Measurements from ENCODE around the gene ITIH4.

The ITIH4 gene

DNA sequence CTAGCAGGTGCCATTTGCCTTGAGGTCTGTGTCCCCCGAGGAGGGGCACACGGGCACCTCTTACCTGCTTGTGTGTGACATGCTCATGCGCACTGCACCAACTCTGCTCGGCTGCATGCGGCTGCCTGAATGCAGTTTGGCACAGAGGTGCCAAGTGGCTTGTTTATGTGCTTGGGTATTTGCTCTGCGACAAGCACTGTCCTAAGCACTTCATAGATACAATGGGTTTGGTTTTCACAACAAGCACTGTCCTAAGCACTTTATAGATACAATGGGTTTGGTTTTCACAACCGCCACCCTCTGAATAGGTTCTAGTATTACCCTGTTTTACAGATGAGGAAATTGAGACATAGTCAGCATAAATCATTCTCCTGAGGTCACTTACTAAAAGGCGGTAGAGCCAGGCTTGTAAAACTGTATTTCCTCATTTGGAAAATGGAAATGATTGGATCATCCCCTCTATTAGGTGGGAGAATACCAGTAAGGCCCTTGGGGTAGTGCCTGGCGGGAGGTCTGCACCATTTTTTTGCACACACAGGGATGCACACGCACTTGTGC, 487 bp downstream of the ITIH4 start:
- no peak for DNase-seq

DNA sequence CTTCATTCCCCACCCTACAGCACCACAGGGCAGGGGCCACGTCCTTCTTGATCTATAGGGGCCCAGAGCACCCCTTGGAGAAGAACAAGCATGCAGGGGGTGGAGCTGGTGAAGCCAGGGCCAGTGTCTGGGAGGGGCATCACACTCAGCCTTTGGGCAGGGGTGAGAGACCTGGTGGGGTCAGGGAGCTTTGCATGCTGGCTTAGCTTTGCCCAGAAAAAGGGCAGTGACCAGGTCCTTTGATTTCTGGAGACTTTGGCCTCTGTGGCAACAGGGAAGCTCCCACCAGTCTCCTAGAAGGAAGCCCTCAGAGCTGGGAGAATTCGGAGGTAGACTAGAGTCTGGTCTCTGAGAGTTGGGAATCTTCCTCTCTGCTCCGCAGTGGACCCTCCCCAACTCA, 990 bp downstream of the ITIH4 start:
- no peak for DNase-seq

DNA sequence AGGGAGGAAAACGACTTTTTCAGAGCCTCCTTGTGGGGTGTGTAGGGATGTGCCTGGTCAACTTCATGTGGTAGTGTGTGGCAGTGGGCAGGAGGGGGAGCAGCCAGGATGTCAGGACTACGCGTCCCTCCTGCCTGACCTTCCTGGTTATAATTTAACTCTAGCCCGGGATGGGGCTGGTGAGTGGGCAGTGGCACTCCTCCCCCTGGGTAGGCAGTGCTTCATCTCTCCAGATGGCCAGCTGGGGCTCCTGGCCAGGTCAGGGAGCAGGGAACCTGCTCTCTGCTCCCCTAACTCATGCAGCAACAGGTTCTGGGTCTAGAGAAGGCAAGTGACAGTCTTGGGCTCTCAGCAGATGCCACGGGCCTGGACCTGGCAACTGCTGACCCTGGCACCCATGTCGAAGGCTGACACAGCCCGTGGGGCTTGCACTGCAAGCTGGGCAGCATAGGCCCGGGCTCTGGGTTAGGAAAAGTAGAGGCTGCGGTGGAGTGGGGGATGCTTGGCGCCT, 2.6 kb downstream of the ITIH4 start:
- DNase-seq: no peak

DNA sequence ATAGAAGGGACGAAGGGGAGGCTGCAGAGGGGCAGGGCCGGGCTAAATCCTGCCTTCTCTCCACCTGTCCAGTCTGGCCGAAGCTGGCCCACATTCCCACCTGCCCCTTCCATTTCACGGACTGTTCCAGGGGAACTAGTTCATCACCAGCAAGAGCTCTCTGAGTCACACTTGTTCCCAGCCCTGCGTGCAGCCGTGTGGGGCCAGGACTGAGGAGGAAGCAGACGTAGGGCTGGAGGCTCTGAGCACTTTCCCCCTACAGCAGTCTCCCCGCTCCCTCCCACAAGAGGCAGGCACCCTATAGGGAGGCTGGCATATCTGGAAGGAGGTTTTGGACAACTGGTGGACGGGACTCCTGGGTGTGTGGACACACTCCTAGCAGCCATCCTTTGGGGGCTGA, 3.0 kb downstream of the ITIH4 start:
- DNase-seq: no peak

DNA sequence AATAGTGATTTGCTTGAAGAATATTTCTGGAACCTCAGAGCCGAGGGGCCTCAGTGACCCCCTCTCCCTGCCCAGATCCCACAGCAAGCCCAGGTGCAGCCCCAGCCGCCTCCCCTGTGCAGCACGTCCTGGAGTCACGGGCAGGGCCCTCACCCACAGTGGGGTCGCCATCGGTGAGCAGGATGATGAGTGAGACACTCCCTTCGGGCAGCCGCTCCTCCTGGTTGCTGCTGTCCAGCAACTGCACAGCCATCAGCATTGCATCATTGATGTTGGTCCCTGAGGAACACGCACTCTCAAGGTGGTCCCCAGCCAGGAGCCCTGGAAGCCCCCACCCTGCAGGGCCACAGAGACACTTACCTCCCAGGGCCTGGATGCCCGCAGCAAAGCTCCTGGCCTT, 6.4 kb downstream of the ITIH4 start:
- DNase-seq: no peak

DNA sequence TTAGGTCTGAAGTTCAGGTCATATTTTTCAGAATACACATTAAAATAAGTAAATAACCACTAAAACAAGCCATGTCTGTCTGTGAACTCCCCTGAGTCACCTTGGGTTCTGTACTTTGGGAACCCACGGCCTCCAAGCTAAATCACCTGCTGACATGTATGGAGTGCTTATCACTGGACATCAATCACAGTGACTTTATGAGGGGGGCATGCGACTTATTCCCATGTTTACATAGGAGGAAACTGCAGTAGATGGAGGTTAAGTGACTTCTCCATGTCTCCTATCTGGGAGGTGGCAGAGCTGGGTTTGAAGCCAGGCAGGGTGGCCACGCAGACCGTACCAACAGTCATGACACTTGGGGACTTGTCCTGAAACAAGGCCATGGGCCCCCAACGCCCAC, 8.1 kb downstream of the ITIH4 start:
- no peak for DNase-seq

DNA sequence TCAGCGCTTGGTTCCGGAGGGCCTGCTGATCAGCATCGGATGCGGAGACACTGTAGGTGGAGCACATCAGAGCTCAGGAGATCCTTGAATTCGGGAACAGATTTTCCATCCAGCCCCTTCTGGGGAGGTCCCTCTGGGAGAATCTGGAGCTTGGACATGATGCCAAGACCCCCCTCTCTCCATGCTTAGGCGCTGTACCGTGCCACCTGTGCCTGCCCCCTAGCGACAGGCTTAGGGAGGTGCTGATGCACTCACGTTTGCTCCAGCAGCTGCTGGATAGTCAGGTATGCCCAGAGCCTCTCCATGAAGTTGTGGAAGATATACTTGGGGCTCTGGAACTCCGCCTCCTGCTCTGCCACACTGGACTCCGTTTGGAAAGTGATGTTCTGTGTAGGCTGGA, 9.7 kb downstream of the ITIH4 start:
- DNase-seq: no peak

DNA sequence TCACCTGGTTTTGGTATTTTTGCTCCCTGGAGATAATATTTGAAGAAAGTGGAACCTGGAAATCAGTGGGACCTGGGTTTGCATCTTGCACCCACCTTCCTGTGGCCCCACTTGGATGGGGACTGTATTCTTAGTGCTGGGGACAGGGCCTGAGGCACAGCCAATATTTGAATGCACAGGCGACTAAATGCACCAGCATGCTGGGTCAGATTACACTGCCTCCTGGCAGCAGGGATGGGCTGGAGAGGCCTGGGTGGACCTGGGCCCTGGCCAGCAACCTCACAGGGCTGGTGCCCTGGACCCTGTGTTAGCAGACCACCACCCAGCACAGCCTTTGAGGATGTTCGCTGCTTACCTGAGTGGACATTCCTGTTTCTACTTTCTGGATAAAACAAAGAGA, 10.5 kb downstream of the ITIH4 start:
- no peak for DNase-seq

DNA sequence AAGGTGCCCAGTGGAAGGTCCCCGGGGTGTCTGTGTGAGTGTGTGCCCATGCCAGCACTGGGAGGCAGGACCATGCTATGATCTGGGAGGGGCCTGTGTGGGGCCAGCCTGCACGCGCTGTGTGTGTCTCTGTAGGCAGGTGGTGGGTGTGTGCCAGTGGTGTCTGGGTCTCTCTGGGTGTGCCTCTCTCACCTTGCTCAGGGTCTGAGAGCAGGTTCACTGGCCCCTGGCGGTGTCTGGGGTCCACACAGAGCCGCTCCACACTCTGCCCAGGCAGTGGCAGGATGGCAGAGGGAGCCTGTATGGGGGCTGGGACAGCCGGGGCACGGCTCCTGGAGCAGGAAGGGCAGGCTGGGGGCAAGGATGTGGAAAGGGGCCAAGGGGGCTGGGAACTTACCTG, 12.6 kb downstream of the ITIH4 start:
- DNase-seq: no peak

DNA sequence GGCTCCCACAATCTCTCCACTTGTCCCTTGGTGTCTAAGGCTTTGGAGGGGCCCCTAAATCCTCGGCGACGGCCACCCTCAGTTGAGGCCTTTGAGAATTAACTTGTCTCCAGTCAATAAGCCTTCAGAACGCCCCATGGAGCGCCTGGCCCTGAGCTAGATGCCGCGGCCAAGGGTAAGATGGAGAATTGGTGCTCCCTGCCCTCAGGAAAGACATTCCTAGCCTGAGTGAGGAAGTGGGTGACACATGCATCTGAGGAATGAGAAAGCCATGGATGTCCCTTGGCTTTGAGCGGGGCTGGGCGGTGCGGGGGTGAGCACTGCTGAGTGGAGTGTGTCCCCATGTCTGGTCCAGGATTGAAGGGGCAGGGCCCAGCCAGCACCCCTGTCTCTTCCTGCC, 13.3 kb downstream of the ITIH4 start:
- no peak for DNase-seq

DNA sequence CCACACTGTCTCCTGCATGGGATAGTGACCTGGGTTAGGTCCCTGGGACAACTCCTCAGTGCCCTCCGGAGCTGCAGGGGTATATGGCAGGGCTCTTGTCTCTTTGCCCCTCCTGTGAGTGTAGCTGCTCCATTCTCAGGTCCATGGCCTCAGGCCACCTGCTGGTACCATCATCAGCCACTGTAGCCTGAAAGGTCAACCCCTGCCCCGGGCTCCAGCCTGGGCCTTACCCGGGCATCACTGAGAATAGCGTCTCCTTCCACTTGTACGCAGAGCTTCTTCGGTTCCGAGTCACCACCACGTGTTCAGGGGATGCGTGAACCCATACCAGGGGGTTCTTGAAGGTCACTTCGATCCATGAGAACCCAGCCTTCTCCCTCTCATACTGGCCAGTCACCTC, 13.8 kb downstream of the ITIH4 start:
- no peak for DNase-seq

DNA sequence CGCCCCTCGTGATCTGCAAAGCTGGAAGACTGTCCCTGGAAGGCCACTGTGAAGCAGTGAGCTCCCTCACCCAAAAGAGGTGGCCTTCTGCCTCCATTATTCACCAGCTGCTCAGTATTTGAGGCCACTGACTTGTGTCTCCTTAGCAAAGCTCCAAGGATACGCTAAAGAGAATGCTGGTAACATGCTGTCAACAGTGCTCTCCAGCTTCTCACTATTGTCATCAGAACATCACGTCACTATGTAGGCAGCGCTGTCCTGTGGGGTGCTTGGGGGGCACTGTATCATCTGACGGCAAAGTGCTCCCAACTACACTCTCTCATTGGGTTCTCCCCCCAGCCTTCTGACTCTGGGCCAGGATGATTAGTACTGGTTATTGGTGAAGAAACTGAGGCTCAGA, 14.3 kb downstream of the ITIH4 start:
- DNase-seq: no peak

DNA sequence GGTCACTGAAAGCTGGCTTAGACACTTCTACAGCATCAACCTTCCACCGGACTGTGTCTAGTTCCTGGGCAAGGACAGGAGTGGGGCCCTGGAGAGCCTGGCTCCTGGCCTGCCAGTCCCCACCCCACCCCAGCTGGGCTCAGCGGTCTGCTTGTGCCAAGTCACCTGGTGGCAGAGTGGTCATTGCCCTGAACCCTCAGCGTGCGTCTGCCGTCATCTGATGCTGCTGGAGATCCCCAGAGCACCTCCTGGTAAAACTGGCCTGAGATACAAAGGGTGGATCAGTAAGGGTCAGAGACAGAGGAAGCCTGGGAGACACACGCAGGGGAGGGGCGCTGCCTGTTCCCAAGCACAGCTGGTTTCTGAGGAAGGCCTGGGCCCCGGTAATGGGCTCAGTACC, 16.7 kb downstream of the ITIH4 start:
- no peak for DNase-seq

DNA sequence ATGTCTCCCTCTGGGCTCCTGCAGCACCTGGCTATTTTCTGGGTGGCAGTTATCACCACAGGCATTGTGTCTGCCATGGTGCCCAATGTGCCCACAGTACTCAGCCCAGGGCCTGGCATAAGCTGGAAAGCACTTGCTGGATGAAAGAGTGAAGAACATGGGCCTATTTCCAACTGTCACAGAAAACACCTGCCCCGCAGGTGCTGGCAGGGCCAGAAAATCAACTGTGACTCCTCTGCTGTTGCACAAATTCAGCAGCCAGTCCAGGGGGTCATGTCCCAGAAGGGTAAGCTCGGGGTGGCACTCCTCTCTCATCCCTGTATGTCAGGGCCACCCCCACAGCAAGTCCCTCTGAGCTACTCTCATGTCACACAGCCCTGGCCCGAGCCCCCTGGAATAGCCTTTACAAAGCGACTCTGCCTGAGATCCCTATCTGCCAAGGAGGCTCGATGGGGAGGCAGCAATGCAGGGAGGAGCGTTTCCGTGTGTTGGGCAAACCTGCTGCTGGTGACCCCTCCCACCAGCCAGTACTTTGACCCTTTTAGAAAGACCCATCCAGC, 18.9 kb downstream of the ITIH4 start:
- DNase-seq: no peak

DNA sequence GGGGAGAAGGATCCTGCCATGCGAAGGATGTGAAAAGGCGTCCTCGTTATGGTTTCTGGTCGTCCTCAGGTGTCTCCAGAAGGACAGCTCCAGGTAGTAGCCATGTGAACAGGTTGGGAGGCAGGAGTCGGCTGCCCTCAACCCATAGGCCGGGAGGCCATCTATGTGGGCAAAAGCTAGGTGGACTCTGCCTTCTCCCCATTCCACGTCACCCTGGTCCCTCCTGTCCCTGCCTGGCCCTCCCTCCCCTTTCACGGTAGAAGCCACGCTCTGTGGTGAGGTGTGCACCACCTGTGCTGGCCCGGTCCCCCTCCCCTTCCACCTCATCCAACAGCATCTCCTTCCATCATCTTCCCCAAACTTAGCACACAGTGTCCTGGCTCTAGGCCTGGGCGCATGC, 19.5 kb downstream of the ITIH4 start:
- no peak for DNase-seq

DNA sequence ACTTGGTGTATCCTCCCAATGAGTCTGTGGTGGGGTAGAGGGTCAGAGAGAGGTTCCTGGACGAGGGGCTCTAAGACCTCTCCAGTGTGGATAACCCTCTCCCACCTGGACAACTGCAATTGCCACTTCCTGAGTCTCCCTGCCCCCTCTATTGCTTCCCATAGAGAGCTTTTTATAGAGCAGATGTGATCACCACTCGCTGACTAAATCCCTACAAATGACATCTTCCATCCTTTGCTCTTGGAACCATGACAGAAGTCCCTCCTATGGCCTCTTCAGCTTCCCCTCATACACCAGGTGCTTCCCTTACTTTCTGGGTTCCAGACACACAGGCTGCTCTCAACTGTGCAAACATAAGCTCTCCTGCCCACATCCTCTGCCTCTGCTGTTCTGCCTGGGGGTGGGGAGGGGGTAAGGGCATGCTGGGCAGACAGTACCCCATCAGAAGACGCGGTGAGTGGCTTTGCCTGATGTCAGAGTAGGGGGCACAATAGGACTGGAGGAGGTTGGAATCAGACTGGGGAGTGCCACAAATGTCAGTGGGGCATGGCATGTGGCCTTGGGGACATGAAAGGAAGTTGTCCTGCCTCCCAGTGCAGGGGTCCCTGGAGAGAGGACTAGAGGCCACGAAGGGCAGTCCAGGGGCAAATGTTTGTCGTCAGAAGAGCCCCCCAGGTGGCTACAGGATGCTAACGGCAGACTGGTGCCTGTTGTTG, 20.7 kb downstream of the ITIH4 start:
- no peak for DNase-seq

DNA sequence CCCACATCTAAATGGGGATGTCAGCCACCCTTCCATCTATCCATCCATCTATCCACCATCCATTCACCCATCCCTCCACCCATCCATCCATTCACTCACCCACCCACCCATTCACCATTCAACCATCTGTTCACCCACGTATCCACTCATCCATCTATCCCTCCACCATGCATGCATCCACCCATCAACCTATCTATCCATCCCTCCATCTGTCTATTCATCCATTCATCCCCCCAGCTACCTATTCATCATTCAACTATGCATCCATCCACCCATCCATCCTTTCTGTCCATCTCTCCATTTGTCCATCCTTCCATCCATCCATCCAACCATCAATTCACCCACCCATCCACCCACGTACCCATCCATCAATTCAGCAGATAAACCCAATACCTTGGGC, 21.3 kb downstream of the ITIH4 start:
- no peak for DNase-seq

DNA sequence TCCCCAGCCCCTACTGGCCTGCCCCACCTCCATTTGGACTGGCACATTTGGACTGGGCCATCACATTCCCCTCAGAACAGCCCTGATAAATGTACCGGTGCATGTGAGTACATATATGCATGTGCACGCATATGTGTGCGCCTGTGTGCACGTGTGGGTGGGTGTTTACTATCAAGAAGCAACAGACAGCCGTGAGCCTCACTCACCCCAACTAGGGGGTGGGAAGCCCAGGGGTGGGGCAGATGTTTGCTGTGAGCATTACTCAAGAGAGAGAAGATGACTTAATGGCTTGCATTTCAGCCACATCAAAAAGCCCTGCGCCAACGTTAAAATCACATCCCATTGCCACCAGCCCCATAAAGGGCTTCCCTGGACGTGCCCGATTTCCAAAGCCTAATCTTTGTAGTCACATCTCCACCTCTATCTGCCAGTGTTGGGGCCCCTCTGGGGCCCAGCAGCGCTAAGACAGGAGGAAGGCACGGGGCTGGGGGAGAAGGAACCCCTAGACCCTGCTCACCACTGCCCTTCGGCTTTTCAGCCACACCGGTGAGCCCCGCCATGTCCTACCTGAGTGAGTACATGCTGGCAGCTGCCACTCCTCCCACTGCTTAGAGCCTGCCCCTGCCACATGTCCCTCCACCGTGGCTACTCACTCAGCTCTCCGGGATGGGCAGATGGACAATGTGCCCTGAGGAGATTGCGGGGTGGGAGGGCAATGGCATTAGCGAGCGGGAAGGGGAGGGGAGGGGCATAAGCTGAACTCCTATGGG, 25.0 kb downstream of the ITIH4 start:
- DNase-seq: no peak

DNA sequence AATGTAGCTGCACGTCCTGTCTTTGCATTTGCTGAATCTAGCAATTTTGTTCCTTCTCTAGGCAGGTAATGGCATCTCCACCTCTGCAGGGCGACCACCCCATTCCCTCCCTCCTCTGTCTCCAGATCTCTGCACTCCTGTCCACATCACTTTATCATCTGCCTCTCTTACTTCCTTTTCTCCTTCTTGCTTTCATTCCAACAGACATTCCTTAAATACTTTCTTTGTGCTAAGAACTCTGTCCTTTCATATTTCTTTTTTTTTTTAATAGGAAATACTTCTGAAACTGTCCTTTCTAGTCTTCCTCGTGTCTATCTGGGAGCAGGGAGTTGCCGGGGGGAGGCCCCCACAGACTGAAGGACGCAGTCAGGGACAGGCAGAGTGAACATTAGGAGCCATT, 28.6 kb downstream of the ITIH4 start:
- DNase-seq: no peak

DNA sequence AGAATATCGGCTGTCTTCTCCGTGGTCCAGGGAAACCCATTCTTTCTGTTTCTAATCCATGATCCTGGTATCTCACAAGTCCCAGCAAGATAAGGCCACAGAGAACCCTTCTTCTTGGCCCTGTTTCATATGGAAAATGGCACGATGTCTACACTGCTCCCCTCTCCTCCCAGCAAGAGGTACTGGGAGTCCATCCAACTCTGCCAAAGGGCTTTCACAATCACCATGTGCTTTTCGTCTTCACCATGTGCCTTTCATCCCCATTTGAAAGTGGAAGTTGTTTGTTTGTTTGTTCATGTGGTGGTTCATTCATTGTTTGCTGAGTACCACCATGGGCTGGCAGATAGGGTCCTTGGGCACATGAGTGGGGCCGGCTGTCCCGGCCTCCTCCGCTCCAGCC, 30.4 kb downstream of the ITIH4 start:
- DNase-seq: no peak

DNA sequence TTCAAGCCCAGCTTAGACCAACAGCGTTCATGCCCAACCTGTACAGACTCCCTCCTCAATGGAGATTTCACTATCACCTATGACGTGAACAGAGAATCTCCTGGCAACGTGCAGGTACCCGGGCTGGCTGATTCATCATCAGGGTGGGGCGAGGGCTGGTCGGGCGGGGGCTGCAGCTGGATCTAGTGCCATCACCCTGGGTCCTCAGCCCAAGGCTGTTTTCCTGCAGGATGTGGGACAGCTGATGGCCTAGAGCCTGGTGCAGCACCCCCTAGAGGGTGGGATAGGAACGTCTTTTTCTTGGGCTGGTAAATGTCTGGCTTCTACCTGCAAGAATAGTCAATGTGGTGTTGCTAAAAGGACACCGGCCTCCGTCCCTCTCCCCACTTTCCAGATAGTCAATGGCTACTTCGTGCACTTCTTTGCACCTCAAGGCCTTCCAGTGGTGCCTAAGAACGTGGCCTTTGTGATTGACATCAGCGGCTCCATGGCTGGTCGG, 31.4 kb downstream of the ITIH4 start:
- DNase-seq: no peak

DNA sequence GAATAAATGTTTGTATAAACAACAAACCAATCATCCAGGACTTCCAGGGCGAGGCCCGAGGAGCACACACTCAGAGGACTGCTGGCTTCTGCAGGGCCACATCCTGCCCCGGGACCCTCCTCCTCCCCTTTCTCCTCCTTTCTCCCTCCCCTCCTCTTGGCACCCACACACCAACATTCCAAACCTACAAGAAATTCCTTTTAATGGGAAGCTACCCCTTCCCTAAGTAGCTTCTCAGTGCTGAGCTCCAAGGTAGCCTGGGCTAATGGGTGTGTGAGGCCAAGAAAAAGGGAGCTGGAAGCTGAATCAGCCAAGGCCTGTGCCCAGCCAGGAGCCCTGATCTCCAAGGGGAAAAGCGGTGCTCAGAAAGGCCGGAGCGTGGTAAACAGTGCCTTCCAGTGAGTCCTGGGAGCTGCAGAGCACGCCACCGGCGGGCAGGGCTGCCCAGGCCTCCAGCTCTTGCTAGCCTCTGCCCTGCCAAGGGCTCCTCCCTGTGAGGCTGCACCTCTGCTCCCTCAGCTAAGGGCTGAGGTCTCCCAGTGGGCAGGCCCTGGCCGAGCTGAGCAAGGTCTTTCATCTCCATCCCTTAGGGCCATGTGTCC, 32.0 kb downstream of the ITIH4 start:
- DNase-seq: no peak

DNA sequence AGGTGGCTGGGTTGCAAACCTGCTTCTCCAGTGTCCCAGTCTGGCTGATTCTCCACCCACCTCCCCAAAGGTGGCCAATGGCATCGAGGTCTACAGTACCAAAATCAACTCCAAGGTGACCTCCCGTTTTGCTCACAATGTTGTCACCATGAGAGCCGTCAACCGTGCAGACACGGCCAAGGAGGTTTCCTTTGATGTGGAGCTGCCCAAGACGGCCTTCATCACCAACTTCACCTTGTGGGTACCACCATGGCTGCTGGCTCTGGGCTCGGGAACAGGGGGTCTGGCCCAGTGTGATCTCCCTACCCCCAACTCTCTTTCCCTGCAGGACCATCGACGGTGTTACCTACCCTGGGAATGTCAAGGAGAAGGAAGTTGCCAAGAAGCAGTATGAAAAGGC, 34.1 kb downstream of the ITIH4 start:
- DNase-seq: no peak
